Adipocyte (in vitro differentiated cells): ENCODE data around the gene UROS.

Experiments used
- DNase-seq: peaks from one replicate; pipeline ENCODE4 v3.0.0-alpha.2; 2015; ENCODE audit warnings: low read depth
- H3K27me3 ChIP-seq: replicated peaks from 2 replicates; pipeline ENCODE4 v1.7.0; 2013; ENCODE audit warnings: mild to moderate bottlenecking, low read length, moderate library complexity; ENCODE audit not compliant: control insufficient read depth, insufficient read depth
- H3K36me3 ChIP-seq: 2 replicates; pipeline ENCODE4 v1.7.0; 2013; ENCODE audit warnings: low read length, mild to moderate bottlenecking, moderate library complexity; ENCODE audit not compliant: control insufficient read depth, insufficient read depth, severe bottlenecking
- H3K4me1 ChIP-seq: 2 replicates; pipeline ENCODE4 v1.7.0; 2013; ENCODE audit warnings: mild to moderate bottlenecking, low read length, moderate library complexity; ENCODE audit not compliant: control insufficient read depth, insufficient read depth
- H3K4me3 ChIP-seq: 2 replicates; pipeline ENCODE4 v1.7.0; 2013; ENCODE audit warnings: mild to moderate bottlenecking, low read length, moderate library complexity
- H3K9ac ChIP-seq: 2 replicates; pipeline ENCODE4 v1.7.0; 2013; ENCODE audit warnings: mild to moderate bottlenecking, low read length, moderate library complexity
- H3K9me3 ChIP-seq: 2 replicates; pipeline ENCODE4 v1.7.0; 2013; ENCODE audit warnings: mild to moderate bottlenecking, low read length, moderate library complexity; ENCODE audit not compliant: control insufficient read depth

Gene UROS

DNA sequence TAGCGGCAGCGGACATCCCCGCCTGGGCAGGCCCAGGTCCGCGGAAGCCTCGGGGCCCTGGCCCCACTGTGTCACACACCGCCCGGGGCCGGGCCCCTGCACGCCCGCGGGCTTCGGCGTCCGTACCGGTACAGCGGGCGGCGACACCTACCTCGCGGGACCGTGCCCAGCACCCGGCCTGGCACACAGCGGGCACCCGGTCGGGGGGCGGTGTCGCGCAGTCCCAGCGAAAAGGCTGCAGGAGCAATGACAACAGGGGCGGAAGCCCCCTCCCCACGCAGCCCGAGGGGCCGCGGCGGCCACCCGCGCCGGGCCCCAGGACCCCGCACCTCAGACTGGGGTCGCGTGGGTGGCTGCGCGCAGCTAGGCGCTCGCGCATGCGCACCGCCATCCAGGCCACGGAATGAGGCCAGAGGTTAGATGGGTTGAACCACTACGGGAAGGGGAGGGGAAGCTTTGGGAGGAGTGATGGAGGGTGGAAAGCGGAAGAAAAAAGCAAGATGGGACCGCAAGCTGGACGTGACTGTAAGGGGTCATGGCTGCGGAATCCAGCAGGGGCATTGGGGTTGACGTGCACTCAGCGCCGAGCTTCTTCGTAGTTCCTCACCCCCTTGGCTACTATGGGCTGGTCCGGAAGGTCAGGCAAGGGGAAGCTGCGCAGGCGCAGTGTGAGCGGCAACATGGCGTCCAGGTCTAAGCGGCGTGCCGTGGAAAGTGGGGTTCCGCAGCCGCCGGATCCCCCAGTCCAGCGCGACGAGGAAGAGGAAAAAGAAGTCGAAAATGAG lies at the start of gene UROS, which contains the start of gene BCCIP:
Gene UROS, minus strand, starts transcription at position 381 of the 785 bp plus-strand sequence. CDS start 6,759 bp downstream, outside the sequence.
Gene BCCIP, plus strand, starts transcription at position 669 of the 785 bp plus-strand sequence. Its CDS starts 12 bp downstream, at position 681.
- peak; percentile 97 for DNase-seq
- no peaks in the 10 kb centered on the region for H3K27me3 ChIP-seq
- peak within 1 kb of the TSS; percentile 94 for H3K4me3 ChIP-seq
- peaks cover 34% of the 10 kb centered on the region for H3K4me1 ChIP-seq
- peaks cover 19% of the 10 kb centered on the region for H3K36me3 ChIP-seq
- H3K9ac ChIP-seq: peak within 1 kb of the TSS; percentile 96
- no peaks in the 10 kb centered on the region for H3K9me3 ChIP-seq

DNA sequence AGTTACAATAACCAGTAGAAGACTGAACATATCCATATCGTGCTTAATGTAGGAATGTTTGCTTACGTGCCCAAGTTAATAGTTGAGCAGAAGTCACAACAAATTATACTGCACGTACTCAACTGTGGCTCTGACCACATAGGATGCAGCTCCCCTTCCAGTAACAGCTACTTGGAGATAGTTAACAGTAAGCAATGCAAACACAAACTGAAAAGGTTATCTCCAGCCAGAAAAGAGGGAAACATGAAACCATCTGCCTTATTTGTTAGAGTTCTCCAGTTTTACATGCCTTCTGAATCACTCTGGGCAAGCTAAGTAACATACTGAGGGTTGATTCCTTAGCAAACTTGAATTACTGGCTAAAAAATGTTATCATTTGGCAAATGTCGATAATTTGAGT lies 48.3 kb upstream of the UROS start:
- H3K27me3 ChIP-seq: no peaks in the 10 kb centered on the region
- peak; percentile 44 for DNase-seq
- H3K9me3 ChIP-seq: peaks cover 9% of the 10 kb centered on the region
- peaks cover 33% of the 10 kb centered on the region for H3K36me3 ChIP-seq
- H3K4me3 ChIP-seq: no peak overlapping the region
- H3K4me1 ChIP-seq: peaks cover 21% of the 10 kb centered on the region
- no peak overlapping the region for H3K9ac ChIP-seq

DNA sequence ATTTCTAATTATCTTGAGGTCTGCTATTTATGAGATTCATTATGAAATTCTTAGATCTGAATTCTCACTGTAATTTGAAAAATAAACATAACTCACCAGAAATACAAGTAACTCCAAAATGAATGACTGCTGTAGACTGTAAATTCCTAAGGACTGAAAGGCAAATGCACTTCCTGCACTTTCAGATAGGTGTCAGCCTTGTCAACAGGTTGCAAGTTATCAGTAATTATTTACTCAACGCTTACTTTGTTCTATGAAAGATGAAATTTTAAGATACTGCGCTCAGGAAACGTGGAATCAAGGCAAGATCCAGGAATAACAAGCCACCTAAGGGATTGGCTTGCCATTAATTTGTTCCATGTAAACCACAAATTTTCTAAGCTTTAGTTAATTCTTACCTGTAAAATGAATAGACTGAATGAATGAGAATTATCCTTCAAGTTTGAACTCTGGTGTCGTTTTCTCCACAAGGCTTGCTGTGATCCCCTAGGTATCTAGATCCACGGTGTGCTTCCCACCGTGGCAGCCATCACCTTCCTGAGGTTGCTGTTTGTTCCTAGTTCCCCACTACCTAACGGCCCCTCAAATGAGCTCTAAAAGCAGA lies 45.4 kb upstream of the UROS start:
- Histone ChIP-seq H3K4me3 (no peak overlapping the region), H3K9ac (no peak overlapping the region), H3K36me3 (peaks cover 32% of the 10 kb centered on the region), H3K9me3 (no peaks in the 10 kb centered on the region), H3K4me1 (peaks cover 21% of the 10 kb centered on the region), H3K27me3 (no peaks in the 10 kb centered on the region)
- peak; percentile 68 for DNase-seq

DNA sequence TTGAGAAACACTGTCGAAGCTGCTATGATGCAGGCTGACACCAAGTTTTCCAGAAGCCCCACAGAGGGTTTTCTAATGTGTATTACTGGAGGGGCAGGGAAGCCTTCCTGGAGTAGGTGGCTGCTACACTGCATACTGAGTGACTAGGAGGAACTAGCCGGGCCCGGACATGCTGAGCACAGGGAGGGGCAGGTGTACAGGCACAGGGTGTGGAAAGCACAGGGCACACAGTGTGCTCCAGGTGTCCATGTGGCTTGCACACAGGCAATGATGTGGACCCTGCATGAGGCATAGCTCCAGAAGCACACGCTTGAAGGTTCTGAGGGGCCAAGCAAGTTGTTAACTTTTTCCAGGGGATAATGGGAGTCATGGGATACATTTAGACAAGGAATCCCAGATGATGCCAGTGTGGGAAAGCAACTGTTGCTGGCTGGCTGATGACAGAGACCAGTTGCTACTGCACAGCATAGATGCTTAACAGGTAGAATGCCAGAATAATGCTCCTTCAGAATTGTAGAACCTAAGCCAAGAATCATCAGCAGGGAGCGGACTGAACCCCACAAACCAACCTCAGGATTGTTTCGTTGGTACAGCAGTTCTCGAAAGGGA lies 43.5 kb upstream of the UROS start:
- H3K9ac ChIP-seq: no peak overlapping the region
- peaks cover 43% of the 10 kb centered on the region for H3K36me3 ChIP-seq
- H3K4me3 ChIP-seq: no peak overlapping the region
- no peaks in the 10 kb centered on the region for H3K27me3 ChIP-seq
- H3K4me1 ChIP-seq: peaks cover 7% of the 10 kb centered on the region
- H3K9me3 ChIP-seq: no peaks in the 10 kb centered on the region
- DNase-seq: no peak

DNA sequence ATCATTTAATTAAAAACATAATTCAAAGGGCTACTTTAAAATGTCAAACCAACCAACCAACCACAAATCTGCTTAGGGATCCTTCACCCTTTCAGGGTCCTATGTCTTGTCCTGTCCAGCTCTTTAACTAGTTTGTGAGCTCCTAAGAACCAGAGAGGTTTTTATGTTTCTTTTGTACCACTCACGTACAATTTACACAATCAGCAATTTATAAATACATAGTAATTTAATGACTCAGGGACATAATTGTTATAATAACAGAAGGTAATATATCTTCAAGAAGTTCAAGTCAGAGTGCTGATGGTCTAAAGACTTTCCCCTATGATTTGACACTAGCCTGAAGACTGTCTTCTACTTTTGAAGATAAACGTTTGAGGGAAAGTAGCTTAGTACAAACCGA lies 42.1 kb upstream of the UROS start:
- Histone ChIP-seq H3K9ac (no peak overlapping the region), H3K36me3 (peaks cover 45% of the 10 kb centered on the region), H3K9me3 (no peaks in the 10 kb centered on the region), H3K4me1 (no peaks in the 10 kb centered on the region), H3K27me3 (no peaks in the 10 kb centered on the region), H3K4me3 (no peak overlapping the region)
- DNase-seq: no peak

DNA sequence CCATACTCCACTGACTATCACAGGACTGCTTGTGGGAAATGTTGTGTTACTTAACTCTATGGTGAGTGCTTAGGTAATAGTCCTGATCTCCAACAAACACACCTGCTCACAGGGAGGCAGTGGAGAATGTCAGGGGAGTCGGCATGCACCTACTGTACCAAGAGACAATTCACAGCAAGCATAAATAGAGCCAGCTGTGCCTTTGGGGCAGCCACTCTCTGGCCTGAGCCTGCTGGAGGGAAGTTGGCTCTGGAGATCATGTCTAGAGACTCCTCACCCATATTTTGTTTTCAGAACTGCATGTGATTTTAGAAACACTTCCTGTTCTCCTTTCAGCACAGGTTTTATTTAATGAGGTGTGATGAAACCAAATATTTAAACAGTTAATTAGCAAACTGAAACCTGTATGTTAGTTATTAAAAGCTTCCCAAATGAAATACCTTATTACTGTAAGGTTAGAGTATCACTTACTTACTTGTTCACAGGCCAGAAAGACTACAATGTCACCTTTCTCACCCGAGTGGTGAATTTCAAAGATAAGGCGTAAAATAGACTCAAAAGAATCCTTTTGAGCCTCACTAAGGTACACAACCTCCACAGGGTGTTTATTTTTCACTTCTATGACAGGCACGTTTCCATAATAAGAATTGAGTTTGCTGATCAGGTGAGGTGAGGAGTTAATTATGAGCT lies 36.2 kb upstream of the UROS start:
- Histone ChIP-seq H3K27me3 (no peaks in the 10 kb centered on the region), H3K36me3 (peaks cover 49% of the 10 kb centered on the region), H3K9ac (no peak overlapping the region), H3K4me3 (no peak overlapping the region), H3K9me3 (no peaks in the 10 kb centered on the region), H3K4me1 (no peaks in the 10 kb centered on the region)
- no peak for DNase-seq

DNA sequence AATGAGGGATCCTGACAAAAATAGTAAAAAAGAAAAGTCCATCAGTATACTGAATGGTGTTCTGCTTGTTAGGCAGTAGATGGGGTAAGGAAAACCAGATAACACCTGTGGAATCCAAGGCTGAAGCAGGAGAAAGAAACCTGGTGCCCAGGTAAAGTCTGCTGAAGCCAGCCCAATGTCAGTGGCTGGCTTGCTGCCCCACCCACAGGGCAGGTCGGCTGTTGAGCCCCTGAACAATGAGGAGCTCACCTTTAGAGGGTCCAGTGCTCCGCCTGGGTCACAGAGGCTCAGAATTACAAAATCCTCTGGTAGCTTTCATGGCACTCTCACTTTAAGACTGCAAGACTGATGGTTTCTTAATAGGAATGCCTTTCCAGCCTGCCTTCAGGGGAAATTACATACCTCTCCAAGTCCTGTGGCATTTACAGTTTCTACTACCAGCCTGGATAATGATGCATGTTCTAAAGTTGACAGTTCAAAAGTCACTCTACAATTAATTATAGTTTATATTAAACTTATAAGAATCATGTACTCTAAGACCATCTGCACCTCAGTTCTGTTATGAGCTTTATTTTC lies 34.2 kb upstream of the UROS start:
- no peak overlapping the region for H3K4me3 ChIP-seq
- DNase-seq: peak; percentile 44
- H3K9me3 ChIP-seq: no peaks in the 10 kb centered on the region
- H3K27me3 ChIP-seq: no peaks in the 10 kb centered on the region
- no peaks in the 10 kb centered on the region for H3K4me1 ChIP-seq
- H3K9ac ChIP-seq: no peak overlapping the region
- H3K36me3 ChIP-seq: peaks cover 54% of the 10 kb centered on the region

DNA sequence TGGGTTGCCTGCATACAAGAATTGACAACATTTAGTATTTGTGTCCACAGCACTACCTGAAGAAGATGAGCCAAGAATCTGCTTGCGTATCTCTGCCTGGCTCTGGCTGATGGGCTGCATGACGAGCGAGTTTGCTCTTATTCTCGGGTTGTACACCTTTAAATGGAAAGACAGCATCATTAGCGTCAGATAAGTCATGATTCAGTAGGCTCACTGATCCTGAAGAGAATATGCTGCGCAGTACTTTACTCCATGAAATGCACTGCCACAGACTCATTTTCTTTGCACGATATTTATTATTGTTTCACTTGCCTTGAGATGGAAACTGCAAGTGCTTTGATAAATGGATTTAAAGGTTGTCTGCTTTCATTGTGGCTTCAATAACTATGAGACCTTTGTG lies 29.4 kb upstream of the UROS start:
- Histone ChIP-seq H3K9me3 (no peaks in the 10 kb centered on the region), H3K27me3 (no peaks in the 10 kb centered on the region), H3K36me3 (peaks cover 56% of the 10 kb centered on the region), H3K9ac (no peak overlapping the region), H3K4me3 (no peak overlapping the region), H3K4me1 (peaks cover 10% of the 10 kb centered on the region)
- no peak for DNase-seq

DNA sequence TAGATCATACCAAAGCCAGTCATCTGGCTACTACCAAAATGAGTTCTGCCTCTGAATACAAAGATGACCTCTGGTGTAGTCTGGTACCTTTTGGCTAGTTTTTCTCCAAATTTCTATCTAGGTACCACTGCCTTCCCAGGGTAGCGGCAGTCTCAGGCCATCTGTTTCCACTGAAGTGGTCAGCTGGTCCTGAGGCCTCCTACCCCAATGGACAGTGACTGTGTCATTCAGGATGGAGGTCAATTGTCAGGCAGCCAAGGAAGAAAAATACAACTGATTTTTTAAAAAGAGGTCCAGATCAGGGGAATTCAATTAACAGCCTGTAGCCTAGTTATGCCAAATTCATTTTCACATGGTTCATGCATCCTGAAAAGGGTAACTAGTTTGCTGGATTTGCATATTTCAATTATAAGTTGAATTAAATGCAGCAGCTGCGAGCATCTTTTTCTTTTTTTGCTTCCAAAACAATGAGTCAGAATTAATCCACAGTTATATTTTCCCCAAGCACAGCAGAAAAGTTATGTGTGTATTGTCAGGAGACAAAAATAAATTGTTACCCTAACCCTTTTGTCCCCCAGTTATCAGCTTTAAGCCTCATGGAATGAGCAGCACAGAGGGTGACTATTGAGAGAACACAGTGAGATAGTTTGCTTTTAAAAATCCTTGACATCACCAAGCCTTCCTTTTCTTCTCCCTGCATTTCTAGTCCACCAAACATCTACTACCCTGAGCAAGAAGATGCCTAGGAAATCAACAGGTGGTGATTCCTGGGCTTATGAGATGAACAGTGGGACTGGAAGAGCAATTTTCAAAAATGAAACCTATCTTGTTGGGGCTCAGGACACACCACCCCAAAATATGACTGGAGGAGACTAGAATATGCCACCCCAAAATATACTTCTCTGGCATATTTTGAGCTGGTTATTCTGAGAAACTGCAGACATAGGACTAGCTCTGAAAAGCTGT lies 28.0 kb upstream of the UROS start:
- no peak overlapping the region for H3K4me3 ChIP-seq
- no peak for DNase-seq
- peak overlapping the region; percentile 2 for H3K9ac ChIP-seq
- H3K27me3 ChIP-seq: no peaks in the 10 kb centered on the region
- peaks cover 60% of the 10 kb centered on the region for H3K36me3 ChIP-seq
- H3K9me3 ChIP-seq: no peaks in the 10 kb centered on the region
- H3K4me1 ChIP-seq: peaks cover 10% of the 10 kb centered on the region

DNA sequence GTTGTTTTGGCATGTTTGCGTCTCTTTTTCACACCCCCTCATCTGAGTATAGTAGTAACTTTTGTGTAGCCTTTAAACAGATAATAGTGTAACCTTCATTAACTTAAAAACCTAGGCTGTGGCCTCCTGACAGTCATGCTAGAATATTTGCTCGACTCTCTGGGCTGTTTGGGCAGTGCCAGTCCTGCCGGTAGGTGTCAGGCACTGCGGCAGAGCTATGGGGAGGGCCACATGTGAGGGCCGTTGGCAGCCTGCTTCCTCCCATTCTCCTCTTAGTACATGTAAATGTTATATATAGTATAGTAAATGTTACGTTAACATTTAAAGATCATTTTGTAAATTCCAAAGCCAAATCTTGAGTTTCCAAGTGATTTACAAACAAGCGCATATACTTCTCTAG lies 26.4 kb upstream of the UROS start:
- Histone ChIP-seq H3K9me3 (no peaks in the 10 kb centered on the region), H3K4me3 (no peak overlapping the region), H3K4me1 (peaks cover 23% of the 10 kb centered on the region), H3K9ac (no peak overlapping the region), H3K36me3 (peaks cover 57% of the 10 kb centered on the region), H3K27me3 (no peaks in the 10 kb centered on the region)
- DNase-seq: no peak
